Ecto neural progenitor cell (in vitro differentiated cells): ENCODE measurements around the gene RASSF3.

Experiments used
- DNase-seq: peaks from one replicate; pipeline ENCODE4 v3.0.0-alpha.2; 2018; ENCODE audit warnings: low spot score

Gene RASSF3

DNA sequence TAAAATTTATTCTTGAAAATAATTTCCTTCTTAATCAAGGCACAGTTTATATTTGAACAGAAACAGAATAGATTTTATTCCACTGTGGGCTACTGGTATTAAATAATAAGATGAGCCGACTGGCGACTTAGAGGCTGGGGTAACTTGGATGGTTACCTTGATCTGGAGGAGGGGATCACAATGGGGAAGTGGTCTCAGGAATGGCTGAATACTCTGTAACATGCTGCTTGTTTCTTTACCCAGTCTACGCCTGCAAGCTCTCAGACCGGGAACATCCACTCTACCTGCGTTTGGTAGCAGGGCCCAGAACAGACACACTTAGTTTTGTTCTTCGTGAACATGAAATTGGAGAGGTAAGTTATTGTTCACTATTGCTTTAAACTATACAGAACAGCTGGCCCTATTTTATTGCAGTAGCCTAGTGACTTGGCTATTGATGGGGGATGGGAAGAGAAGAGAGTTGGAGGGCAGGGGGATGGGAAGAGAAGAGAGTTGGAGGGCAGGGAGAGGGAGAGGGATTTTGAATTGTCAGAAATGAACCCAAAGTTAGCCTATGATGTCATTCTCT, 81.0 kb downstream of the RASSF3 start:
- DNase-seq: no peak

DNA sequence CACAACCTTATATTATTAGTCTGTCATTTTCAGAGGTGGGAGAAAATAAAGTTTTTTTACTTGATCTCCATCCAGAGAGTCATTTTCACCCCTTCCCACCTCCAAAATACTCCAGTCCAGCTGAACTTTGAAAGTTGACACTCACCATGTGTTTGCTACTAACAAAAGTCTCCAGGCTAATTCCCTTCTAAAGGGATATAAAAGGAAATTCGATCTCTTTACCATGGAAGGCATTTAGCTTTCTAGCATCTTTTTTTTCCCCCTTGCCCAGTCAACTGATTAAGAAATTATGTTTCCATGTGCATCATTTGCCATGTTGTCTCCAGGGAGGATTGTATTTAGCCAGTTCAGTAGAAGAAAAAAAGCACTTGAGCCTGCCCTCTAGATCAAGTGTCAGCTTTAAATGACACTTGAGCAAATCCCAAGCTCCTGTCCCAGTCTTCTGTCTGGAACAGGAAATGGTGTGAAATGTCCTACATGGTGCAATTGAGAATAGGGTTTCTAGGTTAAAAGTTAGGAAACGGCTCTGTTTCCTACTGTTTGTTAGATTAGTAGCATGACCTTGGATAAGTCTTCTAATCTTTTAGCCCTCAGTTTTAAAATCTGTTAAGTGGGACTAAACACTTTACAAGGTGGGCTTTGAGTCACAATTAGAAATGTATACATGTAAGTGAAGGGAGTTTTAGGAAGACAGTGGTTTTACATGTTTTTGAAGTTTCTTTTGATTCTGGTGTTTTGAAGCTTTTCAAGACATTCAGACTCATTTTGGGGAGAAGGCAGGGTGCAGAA, 81.7 kb downstream of the RASSF3 start:
- DNase-seq: no peak

DNA sequence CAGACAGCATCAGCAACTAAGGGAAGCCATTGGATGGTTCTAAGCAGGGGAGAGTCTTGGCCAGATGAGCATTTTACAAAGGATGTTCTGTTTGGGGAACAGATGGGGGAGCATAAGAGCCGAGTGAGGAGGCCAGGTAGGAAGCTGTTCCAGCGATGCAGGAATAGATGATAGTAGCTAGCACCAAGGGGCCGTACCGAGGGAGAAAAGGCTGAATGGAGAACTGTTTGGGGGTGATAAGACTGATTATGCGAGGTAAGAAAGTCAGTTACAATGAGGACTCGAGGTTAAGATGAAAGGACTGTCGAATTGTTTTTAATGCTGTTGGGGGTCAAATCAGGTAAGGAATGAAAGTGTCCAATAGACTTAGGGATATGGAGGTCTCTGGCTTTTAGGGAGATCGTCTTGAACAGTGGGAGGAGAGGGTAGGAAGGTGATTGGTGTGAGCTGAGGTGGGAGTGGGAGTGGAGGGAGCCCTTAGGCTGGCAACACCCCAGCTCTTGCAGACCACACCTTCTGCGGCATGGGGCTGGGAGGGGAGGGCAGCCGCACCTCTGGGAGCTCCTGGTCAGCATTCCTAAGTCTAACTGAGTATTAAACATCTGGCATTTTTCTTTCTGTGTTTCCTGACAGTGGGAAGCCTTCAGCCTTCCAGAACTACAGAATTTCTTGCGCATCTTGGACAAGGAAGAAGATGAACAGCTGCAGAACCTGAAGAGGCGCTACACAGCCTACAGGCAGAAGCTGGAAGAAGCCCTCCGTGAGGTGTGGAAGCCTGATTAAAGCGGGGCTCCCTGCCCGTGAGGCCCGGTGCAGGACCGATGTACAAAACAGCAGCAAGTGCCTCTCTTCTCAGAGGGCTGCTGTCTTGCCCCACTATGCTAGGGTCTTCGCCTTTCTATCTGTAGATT, 84.1 kb downstream of the RASSF3 start:
- no peak for DNase-seq

DNA sequence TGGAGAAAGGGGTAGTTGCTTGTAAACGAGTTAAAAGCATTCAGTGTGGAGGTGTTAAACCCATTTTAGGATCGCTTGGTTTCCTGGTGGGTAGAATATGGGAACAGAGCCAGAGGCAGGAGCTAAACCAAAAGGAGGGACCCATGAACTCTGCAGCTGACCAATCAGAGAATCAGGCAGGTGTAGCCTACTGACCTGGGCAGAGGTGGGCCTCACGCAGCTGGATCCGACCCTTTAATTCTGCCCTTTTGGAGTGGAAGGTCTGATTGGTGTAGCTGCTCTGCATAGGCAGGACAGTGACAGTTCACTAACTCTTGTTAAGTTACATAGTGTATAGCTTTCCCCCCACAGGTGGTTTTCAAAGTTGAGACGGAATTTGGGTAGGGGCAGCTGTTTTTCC, 85.3 kb downstream of the RASSF3 start:
- DNase-seq: no peak

DNA sequence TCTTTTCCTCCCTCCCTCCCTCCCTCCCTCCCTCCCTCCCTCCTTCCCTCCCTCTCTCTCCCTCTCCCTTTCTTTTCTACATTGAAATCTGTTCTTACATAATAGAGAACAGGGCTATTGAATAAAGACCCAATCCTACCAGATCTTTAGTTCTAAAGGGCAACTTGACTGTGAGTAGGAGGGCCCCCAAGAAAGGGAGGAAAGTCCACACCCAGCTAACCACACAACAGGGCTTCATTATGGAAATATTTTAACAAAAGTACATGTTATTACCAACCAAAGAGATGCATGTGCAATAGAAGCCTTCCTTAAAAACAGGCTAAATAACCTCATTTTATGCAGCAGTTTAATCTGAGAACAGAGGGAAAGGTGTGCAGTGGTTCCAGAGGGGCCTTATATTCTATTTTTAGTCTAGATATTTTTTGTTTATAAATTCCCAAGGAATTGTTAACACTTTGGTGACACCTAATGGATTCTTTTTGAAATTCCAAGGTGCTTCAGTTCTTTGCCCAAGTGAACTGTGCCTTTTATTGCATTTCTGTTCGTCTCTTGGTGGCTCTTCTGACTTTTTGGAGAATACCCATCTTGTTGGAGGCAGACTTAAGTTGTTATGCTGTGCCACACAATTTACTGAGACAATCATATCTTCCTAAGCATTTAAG, 85.9 kb downstream of the RASSF3 start:
- no peak for DNase-seq

DNA sequence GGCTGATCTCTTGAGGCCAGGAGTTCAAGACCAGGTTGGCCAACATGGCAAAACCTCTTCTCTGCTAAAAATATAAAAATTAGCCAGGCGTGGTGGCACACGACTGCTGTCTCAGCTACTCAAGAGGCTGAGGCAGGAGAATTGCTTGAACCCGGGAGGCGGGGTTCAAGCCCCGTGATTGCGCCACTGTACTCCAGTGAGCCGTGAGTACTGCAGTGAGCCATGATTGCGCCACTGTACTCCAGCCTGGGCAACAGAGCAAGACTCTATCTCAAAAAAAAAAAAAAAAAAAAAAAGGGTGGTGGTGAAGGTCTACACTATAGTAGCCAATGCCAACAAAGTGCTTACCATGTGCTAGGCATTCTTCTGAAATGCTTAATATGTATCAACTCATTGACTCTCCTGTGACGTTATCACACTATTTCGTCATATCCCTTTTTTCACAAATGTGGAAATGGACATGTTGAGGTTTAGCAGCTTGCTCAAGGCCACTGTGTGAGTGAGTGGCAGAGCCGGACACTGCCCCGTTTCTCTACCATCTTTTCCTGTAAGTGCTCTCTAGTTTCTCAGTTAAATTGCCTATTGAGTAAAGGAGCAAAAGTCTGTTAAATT, 89.3 kb downstream of the RASSF3 start:
- DNase-seq: no peak

DNA sequence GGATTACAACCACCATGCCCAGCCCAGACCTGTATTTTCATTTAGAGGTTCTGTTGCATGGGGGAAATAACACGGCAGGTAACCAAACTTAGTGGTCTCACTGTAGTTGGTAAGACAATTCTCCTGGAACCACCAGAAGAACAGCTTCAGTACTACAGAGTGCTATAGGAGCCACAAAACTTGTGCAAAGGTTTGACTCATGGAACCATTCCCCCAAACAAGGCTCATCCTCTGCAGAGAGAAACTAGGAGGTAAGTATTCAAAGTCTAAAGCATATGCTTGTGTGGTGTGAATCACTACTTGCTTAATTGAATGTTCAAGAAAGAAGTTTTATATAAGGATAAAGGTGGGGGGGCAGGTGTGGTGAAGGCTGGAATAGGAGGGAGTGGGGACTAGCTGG, 90.2 kb downstream of the RASSF3 start:
- DNase-seq: no peak

DNA sequence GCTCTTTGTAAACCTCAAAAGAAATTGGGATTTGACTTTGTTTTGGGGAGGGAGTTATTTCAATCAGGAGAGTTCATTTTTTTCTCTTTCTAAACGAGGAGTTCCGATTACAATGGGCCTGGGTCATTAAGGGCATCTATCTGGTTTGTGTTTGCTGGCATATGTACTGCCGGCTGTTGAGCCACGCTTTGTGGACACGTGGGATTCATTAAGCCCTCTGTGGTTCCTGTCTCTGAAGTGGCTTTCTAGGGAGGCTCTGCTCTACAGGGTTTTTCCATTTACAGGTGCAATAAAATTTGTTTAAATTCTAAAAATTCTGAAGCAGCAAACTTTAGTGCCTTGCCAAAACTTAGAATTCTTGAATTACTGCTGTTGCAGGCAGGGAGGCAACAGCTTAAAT, 91.0 kb downstream of the RASSF3 start:
- no peak for DNase-seq

DNA sequence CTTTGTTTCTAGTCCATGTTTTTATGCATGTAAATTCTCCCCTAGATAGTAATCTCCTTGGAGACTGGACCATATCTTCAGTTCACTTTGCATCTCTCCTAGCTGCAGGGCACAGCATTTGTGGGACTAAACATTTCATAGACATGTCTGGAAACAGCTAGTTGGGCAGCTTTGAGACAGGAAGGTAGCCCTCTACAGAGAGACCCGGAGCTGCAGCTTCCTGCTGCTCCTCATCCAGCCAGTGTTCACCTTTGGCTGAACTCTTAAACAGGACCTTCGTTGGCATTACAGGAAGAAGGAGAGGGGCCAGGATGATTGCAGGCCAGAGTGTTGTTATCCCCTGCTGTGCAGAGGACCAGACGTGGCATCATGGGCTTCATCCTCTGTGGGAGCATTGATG, 96.0 kb downstream of the RASSF3 start:
- no peak for DNase-seq

DNA sequence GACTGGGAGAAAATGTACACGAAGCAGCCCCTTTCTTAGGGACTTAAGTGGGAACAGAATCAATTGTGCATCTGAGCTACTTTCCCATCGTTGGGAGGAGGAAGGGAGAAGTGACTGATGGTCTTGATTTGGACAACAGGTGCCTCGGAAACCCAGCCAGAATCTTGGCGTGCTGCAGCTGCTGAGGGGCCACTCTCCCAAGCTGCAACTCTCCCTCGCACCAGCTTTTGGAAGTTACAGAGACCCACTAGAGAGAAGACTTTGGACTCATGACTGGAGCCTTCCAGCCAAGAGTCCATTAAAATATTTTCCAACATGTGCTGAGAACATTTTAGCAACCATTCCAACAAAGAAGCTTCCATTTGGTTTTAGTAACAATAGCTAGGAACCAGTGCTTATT, 96.6 kb downstream of the RASSF3 start:
- no peak for DNase-seq

DNA sequence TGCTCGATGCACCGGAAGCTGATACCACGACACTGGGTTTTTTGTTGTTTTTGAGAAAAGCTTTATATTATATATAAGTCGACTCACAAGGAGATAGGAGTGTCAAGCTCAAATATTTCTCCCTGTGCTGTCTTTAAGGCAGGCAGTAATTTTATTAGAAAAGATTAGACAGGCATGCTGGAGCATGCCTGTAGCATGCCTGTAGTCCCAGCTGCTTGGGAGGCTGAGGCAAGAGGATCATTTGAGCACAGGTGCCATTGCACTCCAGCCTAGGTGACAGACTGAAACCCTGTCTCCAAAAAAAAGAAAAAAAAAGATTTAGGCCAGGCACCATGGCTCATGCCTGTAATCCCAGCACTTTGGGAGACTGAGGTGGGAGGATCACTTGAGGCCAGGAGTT, 97.1 kb downstream of the RASSF3 start:
- no peak for DNase-seq

DNA sequence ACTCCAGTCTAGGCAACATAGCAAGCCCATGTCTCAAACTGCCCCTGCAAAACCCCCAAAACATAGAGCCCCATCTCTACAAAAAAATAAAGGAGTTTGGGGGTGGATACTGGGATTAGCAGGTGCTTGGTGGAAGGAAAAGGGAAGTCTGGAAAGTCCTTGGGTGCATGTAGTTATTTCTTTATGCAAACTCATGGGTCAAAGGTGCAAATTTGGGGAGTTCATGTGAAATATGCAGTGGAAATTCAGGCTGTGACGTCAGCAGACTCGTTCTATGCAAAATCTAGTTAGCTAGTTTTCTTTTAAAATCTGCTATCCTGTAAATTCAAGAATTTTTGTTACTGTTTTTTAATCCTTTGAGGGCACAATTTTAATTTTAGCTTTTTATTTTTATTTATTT, 97.6 kb downstream of the RASSF3 start:
- no peak for DNase-seq

DNA sequence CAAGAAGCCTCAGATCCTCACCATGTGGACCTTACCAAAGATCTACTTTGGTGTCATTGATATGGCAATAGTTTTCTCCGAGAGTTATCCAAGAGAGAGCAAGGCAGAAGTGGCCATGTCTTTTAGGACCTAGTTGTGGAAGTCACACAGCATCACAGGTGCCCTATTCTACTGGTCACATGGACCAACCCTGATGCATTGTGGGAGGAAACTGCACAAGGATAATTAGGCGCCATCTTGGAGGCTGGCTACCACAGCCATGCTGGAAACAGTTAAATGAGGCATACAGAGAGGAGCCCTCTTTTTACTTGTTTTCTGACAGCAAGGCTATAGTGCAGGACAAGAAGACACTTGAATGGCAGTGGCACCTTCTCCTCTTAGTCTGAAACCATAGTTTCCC, 99.1 kb downstream of the RASSF3 start:
- no peak for DNase-seq

DNA sequence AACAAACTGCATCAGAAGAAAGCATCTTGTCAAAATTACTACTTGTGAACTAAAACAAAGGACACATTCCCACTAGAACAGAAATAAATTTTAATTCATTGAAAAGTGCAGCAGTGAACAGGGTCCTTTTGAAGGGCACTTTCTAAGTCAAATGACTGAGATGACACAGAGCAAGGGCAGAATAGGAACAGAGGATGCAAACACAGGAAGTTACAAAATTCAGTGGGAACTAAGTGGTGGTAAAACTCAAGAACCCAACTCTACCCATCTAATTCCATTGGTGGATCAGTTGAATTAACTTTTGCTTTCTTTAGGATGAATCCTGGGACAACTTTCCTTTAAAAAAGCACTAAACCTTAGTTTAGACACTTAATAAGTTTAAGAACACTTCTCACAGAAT, 103.1 kb downstream of the RASSF3 start:
- DNase-seq: no peak

DNA sequence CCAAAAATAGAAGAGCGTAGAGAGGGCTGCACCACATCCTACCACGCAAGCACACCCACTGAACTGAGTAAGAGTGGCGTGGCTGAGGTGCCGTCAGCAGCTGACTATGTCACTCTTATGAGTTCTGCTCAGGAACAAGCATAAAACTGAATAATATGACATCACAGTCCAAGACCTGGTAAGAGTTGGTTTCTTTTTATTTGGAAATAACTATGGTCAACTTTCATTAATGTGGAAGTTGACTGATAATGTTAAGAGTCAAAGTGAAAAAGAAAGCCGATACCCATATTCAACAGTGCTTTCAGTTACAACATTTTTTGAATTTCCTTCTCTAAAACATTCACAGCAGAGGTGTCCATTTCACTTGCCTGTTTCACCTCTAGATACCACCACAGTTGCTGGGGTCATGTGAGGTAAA, 104.3 kb downstream of the RASSF3 start:
- no peak for DNase-seq

DNA sequence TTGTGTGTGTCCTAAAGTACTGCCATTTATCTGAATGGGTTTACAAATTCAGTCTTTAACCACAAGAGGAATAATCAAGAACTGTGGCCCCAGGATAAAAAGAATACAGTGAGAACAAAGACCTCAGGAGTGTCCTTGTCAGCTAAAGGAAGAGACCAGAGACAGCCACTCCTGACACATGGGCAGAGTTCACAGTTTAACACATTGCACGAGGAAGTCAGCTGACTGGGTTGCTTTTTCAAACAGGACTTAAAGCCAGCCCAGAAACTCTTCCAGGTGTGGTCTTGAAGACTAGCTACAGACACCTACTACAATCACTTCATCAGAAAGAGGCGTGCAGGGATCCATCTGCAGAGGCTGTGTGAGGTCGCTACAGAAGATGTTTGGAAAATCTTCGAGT, 106.1 kb downstream of the RASSF3 start:
- no peak for DNase-seq

DNA sequence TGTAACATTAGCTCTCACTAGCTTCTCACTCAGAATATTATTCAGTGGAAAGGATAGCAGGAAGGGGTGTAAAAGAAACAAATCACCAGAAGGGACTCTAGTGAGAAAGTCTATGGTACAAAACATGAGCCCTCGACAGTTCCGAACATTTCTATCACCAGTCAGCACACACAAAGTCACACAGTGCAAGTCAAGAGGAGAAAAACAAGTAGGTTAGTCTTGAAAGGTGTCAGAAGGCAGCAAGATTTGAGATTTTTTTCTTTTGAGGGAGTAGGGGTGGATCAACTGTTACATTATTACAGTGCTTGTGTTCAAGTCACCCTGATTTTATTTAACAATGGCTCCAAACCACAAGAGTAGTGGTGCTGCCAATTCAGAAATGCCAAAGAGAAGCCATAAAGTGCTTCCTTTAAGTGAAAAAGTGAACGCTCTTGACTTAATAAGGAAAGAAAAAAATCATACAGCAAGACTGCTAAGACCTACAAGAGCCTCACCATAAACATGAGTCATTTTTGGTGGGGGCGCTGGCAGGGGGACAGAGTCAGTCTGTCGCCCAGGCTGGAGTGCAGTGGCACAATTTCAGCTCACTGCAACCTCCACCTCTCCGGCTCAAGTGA, 106.7 kb downstream of the RASSF3 start:
- no peak for DNase-seq

DNA sequence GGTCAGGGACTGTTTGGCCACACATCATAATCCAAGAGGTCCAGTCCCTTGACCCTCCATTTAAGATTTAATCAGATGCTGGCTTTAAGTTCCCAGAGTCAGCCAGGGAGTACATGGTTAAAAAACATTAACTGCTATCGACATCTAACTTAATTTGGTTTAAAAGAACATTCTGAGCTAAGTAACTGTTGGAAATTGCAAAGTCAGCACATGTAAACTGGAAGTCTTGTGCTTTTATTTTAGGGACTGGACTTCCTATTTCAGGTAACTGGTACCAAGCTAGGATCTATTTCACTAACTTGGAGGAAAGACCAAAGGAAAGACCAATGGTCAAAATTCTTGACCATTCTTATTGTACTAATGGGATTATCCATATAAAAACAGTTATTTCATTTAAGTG, 108.4 kb downstream of the RASSF3 start:
- no peak for DNase-seq

DNA sequence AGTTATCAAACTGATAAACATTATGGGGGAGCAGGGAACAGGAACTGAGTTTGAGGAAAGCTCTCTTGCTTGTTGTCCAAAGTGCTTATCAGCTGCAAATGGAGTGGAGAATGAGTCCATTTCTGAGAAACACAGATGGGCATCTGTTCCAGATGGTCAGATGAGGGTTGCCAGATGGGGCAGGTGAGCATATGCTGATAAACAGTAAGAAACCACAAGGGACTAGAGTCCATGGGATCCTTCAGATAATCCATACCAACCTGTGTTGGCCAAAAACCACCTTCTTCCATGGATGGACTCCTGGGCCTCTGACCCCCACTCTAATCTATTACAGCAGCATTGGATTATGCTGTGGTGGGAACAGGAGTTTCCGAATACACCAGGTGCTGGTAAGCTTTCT, 110.6 kb downstream of the RASSF3 start:
- no peak for DNase-seq

DNA sequence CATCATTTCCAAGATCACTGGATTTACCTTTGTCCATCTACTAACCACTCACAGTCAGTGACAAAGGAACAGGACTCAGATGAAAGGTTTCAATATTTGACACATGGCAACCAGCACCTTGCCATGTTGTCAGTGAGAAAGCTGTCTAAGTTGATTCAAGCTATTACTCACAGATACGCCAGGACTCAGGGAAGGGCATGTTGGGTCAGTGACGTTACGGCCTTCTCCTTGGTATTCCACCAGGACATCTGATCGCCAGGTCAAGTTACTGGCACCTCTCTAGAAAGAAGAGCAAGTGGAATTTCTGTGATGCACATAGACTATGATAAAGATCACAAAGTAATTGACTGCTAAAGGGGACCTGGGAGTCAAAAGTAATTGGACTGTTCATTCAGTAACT, 112.5 kb downstream of the RASSF3 start:
- no peak for DNase-seq

DNA sequence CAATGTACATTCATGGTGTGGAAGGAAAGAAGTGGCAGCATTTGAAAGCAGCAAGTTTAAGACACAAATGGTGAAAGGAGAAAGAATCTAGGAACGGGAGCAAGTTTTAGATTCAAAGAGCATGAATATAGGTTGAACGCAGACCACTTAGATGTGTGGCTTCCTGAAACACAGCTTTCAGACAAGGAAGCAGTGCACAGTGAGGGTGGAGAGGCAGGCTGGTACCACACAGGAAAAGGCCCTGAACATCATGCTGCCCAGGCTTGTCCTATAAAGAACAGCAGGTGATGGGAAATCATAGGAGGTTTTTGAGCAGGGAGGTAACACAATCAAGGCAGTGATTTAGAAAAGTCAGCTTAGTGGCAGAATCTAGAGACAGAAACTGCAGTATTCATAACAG, 113.3 kb downstream of the RASSF3 start:
- DNase-seq: no peak
